Ovary (tissue), 3 donors: ENCODE results near the gene TTC33.

Source experiments
- CTCF ChIP-seq, 3 donors: fragments of 450-650 bp in 2 of 3; fragments of 200-600 bp in 1 of 3; IDR thresholded peaks; one replicate each; pipeline versions ENCODE4 v1.5.1 to v1.8.0; 2016 to 2022; ENCODE audit warnings: antibody characterized with exemption in 3 of 3, mild to moderate bottlenecking in 1 of 3
- EP300 ChIP-seq: sonication (generic); formaldehyde crosslinking; IDR thresholded peaks from one replicate; pipeline ENCODE4 v1.6.1; 2017; ENCODE audit warnings: antibody characterized with exemption
- POLR2A ChIP-seq: fragments of 450-650 bp; IDR thresholded peaks from one replicate; pipeline ENCODE4 v1.6.1; 2017; ENCODE audit warnings: antibody characterized with exemption, mild to moderate bottlenecking, moderate library complexity
- donor health status: DM: no; HTN: no; CAD: no.

- TF ChIP-seq CTCF (IDR thresholded peaks at IDR 0.05) (no peak), POLR2A (no peak), EP300 (no peak)
These were observed 28.4 kb upstream of the TTC33 start for GRCh38 chr5:40784027-40784653.
